H1 (cell line): ENCODE measurements around the gene ACTG1. TPM values are rescaled to one million over a fixed set of nuclear protein-coding genes. Genes with fewer than 3 reads are reported as not detected.

ENCODE experiments used
- ASH2L ChIP-seq: fragments of 200-600, 300-600 bp; sonication (generic); IDR thresholded peaks from one replicate; pipeline ENCODE4 v1.7.1; 2017; ENCODE audit warnings: low read length
- BCL11A ChIP-seq, 2 experiments: IDR thresholded peaks; one replicate each; pipeline ENCODE4 v1.6.1; 2011; ENCODE audit warnings: low read depth in 2 of 2, low read length in 2 of 2, mild to moderate bottlenecking in 2 of 2
- CTBP2 ChIP-seq: IDR thresholded peaks from 2 replicates; pipeline ENCODE4 v1.7.0; 2011; ENCODE audit warnings: borderline replicate concordance, mild to moderate bottlenecking, moderate library complexity, mixed read lengths, low read length; ENCODE audit not compliant: insufficient read depth, insufficient read length
- EZH2 ChIP-seq: fragments of 200-600 bp; sonication (generic); IDR thresholded peaks from 2 replicates; pipeline ENCODE4 v1.7.1; 2012; ENCODE audit warnings: low read depth, mild to moderate bottlenecking, moderate library complexity, low read length, inconsistent platforms; ENCODE audit not compliant: severe bottlenecking
- FOSL1 ChIP-seq: IDR thresholded peaks from 2 replicates; pipeline ENCODE4 v1.6.1; 2011; ENCODE audit warnings: mild to moderate bottlenecking, low read depth, low read length, moderate library complexity; ENCODE audit not compliant: insufficient read depth
- JUN ChIP-seq: IDR thresholded peaks from 2 replicates; pipeline ENCODE4 v1.6.1; 2011; ENCODE audit warnings: low read depth, mild to moderate bottlenecking, improper control_type of control experiment, low read length
- PHF8 ChIP-seq: fragments of 200-600 bp; sonication (generic); conservative IDR thresholded peaks from 2 replicates; pipeline ENCODE4 v1.7.1; 2012; ENCODE audit warnings: low read depth, mild to moderate bottlenecking, inconsistent platforms, low read length, moderate library complexity
- POLR2AphosphoS5 ChIP-seq: IDR thresholded peaks from 2 replicates; pipeline ENCODE4 v1.6.1; 2011; ENCODE audit warnings: low read depth, low read length
- RAD21 ChIP-seq, 2 experiments: IDR thresholded peaks in 1 of 2; conservative IDR thresholded peaks in 1 of 2; 2 replicates each; pipeline ENCODE4 v1.6.1; 2011; ENCODE audit warnings: low read depth in 2 of 2, low read length in 2 of 2, improper control_type of control experiment in 1 of 2, inconsistent platforms in 1 of 2, mild to moderate bottlenecking in 1 of 2, moderate library complexity in 1 of 2
- RFX5 ChIP-seq: IDR thresholded peaks from 2 replicates; pipeline ENCODE4 v1.6.1; 2011; ENCODE audit warnings: low read depth, low read length, improper control_type of control experiment, borderline replicate concordance
- SAP30 ChIP-seq: fragments of 300-600 bp; sonication (generic); IDR thresholded peaks from 2 replicates; pipeline ENCODE4 v1.7.1; 2012; ENCODE audit warnings: low read length, moderate library complexity, mild to moderate bottlenecking, inconsistent platforms; ENCODE audit not compliant: insufficient read depth, insufficient replicate concordance
- SIN3A ChIP-seq, 2 experiments: IDR thresholded peaks in 1 of 2; conservative IDR thresholded peaks in 1 of 2; 2 replicates each; pipeline ENCODE4 v1.6.1; 2011 to 2012; ENCODE audit warnings: low read length in 2 of 2, improper control_type of control experiment in 1 of 2, low read depth in 1 of 2, mild to moderate bottlenecking in 1 of 2
- SP4 ChIP-seq: IDR thresholded peaks from 2 replicates; pipeline ENCODE4 v1.6.1; 2012; ENCODE audit warnings: low read length, inconsistent platforms
- polyA plus RNA-seq, 7 experiments: library from polyadenylated mRNA; depleted of rRNA in 3 of 7; stranded (reverse) in 5 of 7; unstranded in 2 of 7; fragments of >200 nt in 5 of 7; fragments of 200-250 nt in 2 of 7; gene quantifications; 1 replicate in 5 of 7; 2 replicates in 1 of 7; 4 replicates in 1 of 7; pipeline versions ENCODE4 v1.2.1 to v1.2.3, GENCODE V29; 2011 to 2013; ENCODE audit warnings: missing spikeins in 2 of 7, mixed read lengths in 2 of 7
- total RNA-seq: library from RNA; stranded (reverse); fragmentation: NEBNext Ultra II Directional; extraction: Animal tissue kit (Norgen Biotek cat#: 25700); gene quantifications from 2 replicates; pipeline ENCODE4 v1.2.1, GENCODE V29; 2021
- TF ChIP-seq, protein P1 (sequence below), 3 experiments: IDR thresholded peaks; 1 replicate in 2 of 3; 2 replicates in 1 of 3; pipeline versions ENCODE4 v1.5.1 to v1.6.1; 2011; ENCODE audit warnings: low read length in 3 of 3, mild to moderate bottlenecking in 3 of 3, inconsistent platforms in 2 of 3, low read depth in 1 of 3, moderate library complexity in 1 of 3; ENCODE audit not compliant: insufficient read depth in 1 of 3; ENCODE audit errors: control extremely low read depth in 1 of 3

ACTG1 gene
- total and polyA plus RNA-seq, 2 of the 8 experiments (the other 6 are each of a cell fraction or from before 2014, with no cell fraction given): 3,535 to 5,010 TPM

DNA sequence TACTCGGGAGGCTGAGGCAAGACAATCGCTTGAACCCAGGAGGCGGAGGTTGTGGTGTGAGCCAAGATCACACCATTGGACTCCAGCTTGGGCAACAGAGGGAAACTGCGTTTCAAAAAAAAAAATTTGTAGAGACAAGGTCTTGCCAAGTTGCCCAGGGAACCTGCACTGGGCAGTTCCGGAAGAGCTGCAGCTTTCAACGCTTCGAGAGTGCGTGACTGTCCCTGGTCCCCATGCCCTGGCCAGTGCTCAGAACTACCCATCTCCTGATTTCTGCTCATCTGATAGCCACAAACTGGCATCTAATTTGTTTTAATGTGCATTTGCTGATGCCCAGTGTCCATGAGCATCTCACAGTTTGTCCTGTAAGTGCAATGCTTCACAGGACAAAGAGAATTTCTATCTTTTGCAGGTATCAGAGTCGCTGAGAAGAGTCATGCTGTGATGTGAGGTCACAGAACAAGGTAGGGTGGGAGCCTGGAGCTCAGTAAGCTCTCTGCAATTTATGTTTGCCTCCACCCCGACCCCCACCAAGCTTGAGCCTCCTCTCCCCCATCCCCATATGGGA lies 3.9 kb downstream of the ACTG1 start (continued):
- TF ChIP-seq JUN (no peak), EZH2 (no peak), RFX5 (no peak), SAP30 (no peak), POLR2AphosphoS5 (peak; percentile 85; the same call in 1 of the 2 replicates), SIN3A (conservative IDR thresholded peaks at IDR 0.05 in 1 of 2, IDR thresholded peaks at IDR 0.05 in 1 of 2; ENCODE audit: low read depth in 1 of 2, low read length in 2 of 2) (0 out of 4 replicates have a peak, but pooled peaks of 1 of the 2 experiments have one; percentile 16), BCL11A (IDR thresholded peaks at IDR 0.05; ENCODE audit: low read depth in 2 of 2, low read length in 2 of 2) (no peak), SP4 (peak; percentile 65; the same call in 1 of the 2 replicates), PHF8 (no peak), ASH2L (no peak), RAD21 (IDR thresholded peaks at IDR 0.05 in 1 of 2, conservative IDR thresholded peaks at IDR 0.05 in 1 of 2; ENCODE audit: low read depth in 2 of 2, low read length in 2 of 2) (no peak), FOSL1 (no peak), CTBP2 (no peak)
- TF ChIP-seq, protein P1, sequence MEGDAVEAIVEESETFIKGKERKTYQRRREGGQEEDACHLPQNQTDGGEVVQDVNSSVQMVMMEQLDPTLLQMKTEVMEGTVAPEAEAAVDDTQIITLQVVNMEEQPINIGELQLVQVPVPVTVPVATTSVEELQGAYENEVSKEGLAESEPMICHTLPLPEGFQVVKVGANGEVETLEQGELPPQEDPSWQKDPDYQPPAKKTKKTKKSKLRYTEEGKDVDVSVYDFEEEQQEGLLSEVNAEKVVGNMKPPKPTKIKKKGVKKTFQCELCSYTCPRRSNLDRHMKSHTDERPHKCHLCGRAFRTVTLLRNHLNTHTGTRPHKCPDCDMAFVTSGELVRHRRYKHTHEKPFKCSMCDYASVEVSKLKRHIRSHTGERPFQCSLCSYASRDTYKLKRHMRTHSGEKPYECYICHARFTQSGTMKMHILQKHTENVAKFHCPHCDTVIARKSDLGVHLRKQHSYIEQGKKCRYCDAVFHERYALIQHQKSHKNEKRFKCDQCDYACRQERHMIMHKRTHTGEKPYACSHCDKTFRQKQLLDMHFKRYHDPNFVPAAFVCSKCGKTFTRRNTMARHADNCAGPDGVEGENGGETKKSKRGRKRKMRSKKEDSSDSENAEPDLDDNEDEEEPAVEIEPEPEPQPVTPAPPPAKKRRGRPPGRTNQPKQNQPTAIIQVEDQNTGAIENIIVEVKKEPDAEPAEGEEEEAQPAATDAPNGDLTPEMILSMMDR (IDR thresholded peaks at IDR 0.05; ENCODE audit: control extremely low read depth in 1 of 3, insufficient read depth in 1 of 3, low read depth in 1 of 3, low read length in 3 of 3): no peak
